GM23248 (cell line): ENCODE data around the gene BTBD16. TPM values are rescaled to one million over a fixed set of nuclear protein-coding genes. Genes with fewer than 3 reads are reported as not detected.

ENCODE experiments used
- DNase-seq: peaks from one replicate; pipeline ENCODE4 v3.0.0-alpha.2; 2015
- H2AFZ ChIP-seq: fragments of 200-600 bp; sonication (generic); 2 replicates; pipeline ENCODE4 v1.6.1; 2016; ENCODE audit warnings: antibody characterized with exemption
- H3F3A ChIP-seq: fragments of 200-600 bp; sonication (generic); 2 replicates; pipeline ENCODE4 v1.6.1; 2016; ENCODE audit warnings: mild to moderate bottlenecking, antibody characterized with exemption, mixed run types; ENCODE audit not compliant: insufficient read depth
- H3K27ac ChIP-seq: fragments of 200-600 bp; sonication (generic); 2 replicates; pipeline ENCODE4 v1.5.1; 2016; ENCODE audit warnings: mild to moderate bottlenecking
- H3K27me3 ChIP-seq: fragments of 200-600 bp; sonication (generic); replicated peaks from 2 replicates; pipeline ENCODE4 v1.6.1; 2016; ENCODE audit warnings: mild to moderate bottlenecking; ENCODE audit not compliant: insufficient read depth
- H3K36me3 ChIP-seq: fragments of 200-600 bp; sonication (generic); 2 replicates; pipeline ENCODE4 v1.6.1; 2016; ENCODE audit warnings: low read depth, mild to moderate bottlenecking
- H3K4me1 ChIP-seq: fragments of 200-600 bp; sonication (generic); 2 replicates; pipeline ENCODE4 v1.6.1; 2016; ENCODE audit warnings: mild to moderate bottlenecking; ENCODE audit not compliant: insufficient read depth
- H3K4me2 ChIP-seq: fragments of 200-600 bp; sonication (generic); one replicate; pipeline ENCODE4 v1.6.1; 2016; ENCODE audit warnings: mild to moderate bottlenecking; ENCODE audit not compliant: unreplicated experiment
- H3K4me3 ChIP-seq: fragments of 200-600 bp; sonication (generic); 2 replicates; pipeline ENCODE4 v1.5.1; 2016; ENCODE audit warnings: mild to moderate bottlenecking
- H3K79me2 ChIP-seq: fragments of 200-600 bp; sonication (generic); 2 replicates; pipeline ENCODE4 v1.6.1; 2016; ENCODE audit warnings: mild to moderate bottlenecking; ENCODE audit not compliant: insufficient read depth
- H3K9ac ChIP-seq: fragments of 200-600 bp; sonication (generic); 2 replicates; pipeline ENCODE4 v1.6.1; 2016; ENCODE audit warnings: mild to moderate bottlenecking
- H3K9me2 ChIP-seq: fragments of 200-600 bp; sonication (generic); 2 replicates; pipeline ENCODE4 v1.6.1; 2016; ENCODE audit warnings: mixed run types, mild to moderate bottlenecking, moderate library complexity; ENCODE audit not compliant: insufficient read depth
- H3K9me3 ChIP-seq: fragments of 200-600 bp; sonication (generic); one replicate; pipeline ENCODE4 v1.6.1; 2017; ENCODE audit warnings: low read depth
- H4K20me1 ChIP-seq: fragments of 200-600 bp; sonication (generic); 2 replicates; pipeline ENCODE4 v1.6.0; 2016; ENCODE audit not compliant: insufficient read depth
- EZH2 ChIP-seq: fragments of 200-600 bp; sonication (generic); IDR thresholded peaks from 2 replicates; pipeline ENCODE4 v1.6.1; 2018; ENCODE audit warnings: antibody characterized with exemption, mild to moderate bottlenecking; ENCODE audit not compliant: insufficient read depth, poor library complexity, severe bottlenecking
- EZH2phosphoT487 ChIP-seq: fragments of 200-600 bp; sonication (generic); IDR thresholded peaks from 2 replicates; pipeline ENCODE4 v1.6.1; 2018; ENCODE audit warnings: antibody characterized with exemption, moderate library complexity, mild to moderate bottlenecking, low read depth; ENCODE audit not compliant: insufficient read depth
- WGBS, 2 experiments: methylation state at CpG; one replicate each; pipeline ENCODE4 v1.1.6; 2015 to 2017; ENCODE audit warnings: low lambda C conversion rate in 2 of 2, low coverage in 1 of 2; ENCODE audit errors: missing lambda C conversion rate in 2 of 2; 5-methylcytosine and 5-hydroxymethylcytosine counted together
- in situ Hi-C: fragments of 300-500 bp; cut with MboI; formaldehyde crosslinking; loops from 2 replicates; pipeline ENCODE4 v1.15.0; 2020
- polyA plus RNA-seq: library from polyadenylated mRNA; unstranded; fragments of >200 nt; fragmentation: Nextera tagmentation; extraction: Ambion mirVana; gene quantifications from 2 replicates; pipeline ENCODE4 v1.2.1, GENCODE V29; 2016
- total RNA-seq: library from RNA; depleted of rRNA; stranded (reverse); fragments of >200 nt; shearing (Covaris generic); gene quantifications from 2 replicates; pipeline ENCODE4 v1.2.3, GENCODE V29; 2014

The BTBD16 gene
- total and polyA plus RNA-seq, 2 experiments from 2014 or later: not detected

DNA sequence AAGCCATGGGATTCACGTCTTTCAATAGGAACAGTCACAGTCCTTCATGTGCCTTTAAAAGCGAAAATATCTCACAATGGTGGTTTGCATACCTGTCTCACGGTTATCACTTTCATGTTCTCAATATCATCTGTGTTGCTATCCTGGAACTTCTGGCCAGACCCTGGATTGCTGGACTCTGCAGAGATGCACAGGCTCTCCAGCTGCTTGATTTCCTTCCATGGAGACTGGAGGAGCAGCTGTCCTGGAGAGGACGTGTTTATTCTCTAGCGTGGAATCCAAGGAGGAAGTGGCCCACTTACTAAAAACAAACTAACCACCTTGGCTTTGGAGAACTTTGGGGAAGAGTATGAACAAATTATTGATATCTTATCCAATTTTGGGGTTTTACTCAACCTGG is 16.5 kb downstream of the BTBD16 start:
- Histone ChIP-seq H3K36me3 (no peaks in the 10 kb centered on the region), H3K9ac (no peak overlapping the region), H3K4me2 (peak overlapping the region; percentile 72), H3K27ac (no peak overlapping the region), H3F3A (peaks cover 6% of the 10 kb centered on the region; the same call in 1 of the 2 replicates), H3K9me3 (no peaks in the 10 kb centered on the region), H3K79me2 (no peaks in the 10 kb centered on the region), H2AFZ (no peak overlapping the region), H4K20me1 (no peaks in the 10 kb centered on the region), H3K27me3 (no peaks in the 10 kb centered on the region), H3K4me3 (peak overlapping the region; percentile 2; the same call in 1 of the 2 replicates), H3K9me2 (no peaks in the 10 kb centered on the region), H3K4me1 (peaks cover 7% of the 10 kb centered on the region)
- TF ChIP-seq EZH2phosphoT487: no peak
- TF ChIP-seq EZH2: no peak
- in situ Hi-C loops: loop anchor here (25.0 kb wide), 1 partner anchor 700 kb away; the partner anchor contains the start of gene PSTK
- WGBS, 2 experiments: 17 to 18% methylated on average over 5 of the region's 5 CpGs
- DNase-seq: no peak

DNA sequence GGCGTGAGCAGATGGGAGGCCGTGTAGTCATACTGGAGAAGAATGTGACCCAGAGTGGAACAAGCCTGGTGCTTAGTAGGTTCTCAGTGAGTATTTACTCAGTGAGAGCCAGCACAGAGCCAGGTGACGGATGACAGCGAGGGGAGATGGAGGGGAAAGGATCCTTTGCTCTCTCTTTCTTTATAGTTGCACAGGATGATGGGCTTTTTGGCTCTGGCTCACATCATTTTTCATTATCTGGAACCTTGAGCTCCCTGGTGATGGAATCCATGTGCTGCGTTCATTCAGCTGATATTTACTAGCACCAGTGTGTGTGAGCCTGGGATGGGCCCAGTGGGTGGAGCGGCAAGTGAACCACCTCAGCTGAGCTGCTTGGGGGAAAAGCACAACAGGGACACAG is 17.2 kb downstream of the BTBD16 start:
- in situ Hi-C loops: loop anchor here (25.0 kb wide), 1 partner anchor 699 kb away; the partner anchor contains the start of gene PSTK
- 59 to 62% methylated on average over 6 of the region's 6 CpGs for WGBS, 2 experiments

GRCh38 chr10:122288917-122289316 is 17.8 kb downstream of the BTBD16 start:
- in situ Hi-C loops: loop anchor here (25.0 kb wide), 1 partner anchor 698 kb away; the partner anchor contains the start of gene PSTK
- H3K36me3 ChIP-seq: no peaks in the 10 kb centered on the region
- H3K9me2 ChIP-seq: no peaks in the 10 kb centered on the region
- H3K9me3 ChIP-seq: no peaks in the 10 kb centered on the region
- H3K27me3 ChIP-seq: no peaks in the 10 kb centered on the region
- no peaks in the 10 kb centered on the region for H3K79me2 ChIP-seq
- TF ChIP-seq EZH2 (no peak), EZH2phosphoT487 (no peak)
- no peaks in the 10 kb centered on the region for H4K20me1 ChIP-seq
- no peak overlapping the region for H2AFZ ChIP-seq
- WGBS, 2 experiments: 70 to 81% methylated on average over 2 to 3 of the region's 3 CpGs
- no peak overlapping the region for H3K4me2 ChIP-seq
- 0 out of 2 replicates have a peak, but pooled peaks cover 4% of the 10 kb centered on the region for H3F3A ChIP-seq
- H3K4me1 ChIP-seq: peaks cover 7% of the 10 kb centered on the region
- DNase-seq: no peak
- no peak overlapping the region for H3K9ac ChIP-seq
- H3K4me3 ChIP-seq: no peak overlapping the region
- H3K27ac ChIP-seq: no peak overlapping the region

More for the DNA sequence above, 17.2 kb downstream of the BTBD16 start:
- Histone ChIP-seq H3K4me1 (peaks cover 7% of the 10 kb centered on the region), H3K4me3 (no peak overlapping the region), H3K9me3 (no peaks in the 10 kb centered on the region), H3K27ac (no peak overlapping the region), H3K27me3 (no peaks in the 10 kb centered on the region), H3K4me2 (no peak overlapping the region), H4K20me1 (no peaks in the 10 kb centered on the region), H3K9ac (no peak overlapping the region), H3F3A (0 out of 2 replicates have a peak, but pooled peaks cover 4% of the 10 kb centered on the region), H3K79me2 (no peaks in the 10 kb centered on the region), H2AFZ (no peak overlapping the region), H3K36me3 (no peaks in the 10 kb centered on the region), H3K9me2 (no peaks in the 10 kb centered on the region)
- DNase-seq: no peak
- TF ChIP-seq EZH2phosphoT487: no peak
- no peak for TF ChIP-seq EZH2

GRCh38 chr10:122290334-122290733 is 19.2 kb downstream of the BTBD16 start:
- TF ChIP-seq EZH2phosphoT487 (no peak), EZH2 (no peak)
- DNase-seq: peak; percentile 10
- Histone ChIP-seq H3K4me1 (peaks cover 7% of the 10 kb centered on the region), H2AFZ (no peak overlapping the region), H3K4me2 (no peak overlapping the region), H3K36me3 (no peaks in the 10 kb centered on the region), H3K9me2 (no peaks in the 10 kb centered on the region), H4K20me1 (no peaks in the 10 kb centered on the region), H3K27me3 (no peaks in the 10 kb centered on the region), H3K27ac (no peak overlapping the region), H3K9me3 (no peaks in the 10 kb centered on the region), H3F3A (0 out of 2 replicates have a peak, but pooled peaks cover 4% of the 10 kb centered on the region), H3K4me3 (no peak overlapping the region), H3K79me2 (no peaks in the 10 kb centered on the region), H3K9ac (no peak overlapping the region)
- WGBS, 2 experiments: 86 to 91% methylated on average over 7 of the region's 7 CpGs
- in situ Hi-C loops: loop anchor here (10.0 to 25.0 kb wide), 3 partner anchors 144 to 697 kb away; partner anchors contain the start of genes DMBT1 and PSTK
